ENCODE measurements around the gene CXCL17.

CXCL17 gene

DNA sequence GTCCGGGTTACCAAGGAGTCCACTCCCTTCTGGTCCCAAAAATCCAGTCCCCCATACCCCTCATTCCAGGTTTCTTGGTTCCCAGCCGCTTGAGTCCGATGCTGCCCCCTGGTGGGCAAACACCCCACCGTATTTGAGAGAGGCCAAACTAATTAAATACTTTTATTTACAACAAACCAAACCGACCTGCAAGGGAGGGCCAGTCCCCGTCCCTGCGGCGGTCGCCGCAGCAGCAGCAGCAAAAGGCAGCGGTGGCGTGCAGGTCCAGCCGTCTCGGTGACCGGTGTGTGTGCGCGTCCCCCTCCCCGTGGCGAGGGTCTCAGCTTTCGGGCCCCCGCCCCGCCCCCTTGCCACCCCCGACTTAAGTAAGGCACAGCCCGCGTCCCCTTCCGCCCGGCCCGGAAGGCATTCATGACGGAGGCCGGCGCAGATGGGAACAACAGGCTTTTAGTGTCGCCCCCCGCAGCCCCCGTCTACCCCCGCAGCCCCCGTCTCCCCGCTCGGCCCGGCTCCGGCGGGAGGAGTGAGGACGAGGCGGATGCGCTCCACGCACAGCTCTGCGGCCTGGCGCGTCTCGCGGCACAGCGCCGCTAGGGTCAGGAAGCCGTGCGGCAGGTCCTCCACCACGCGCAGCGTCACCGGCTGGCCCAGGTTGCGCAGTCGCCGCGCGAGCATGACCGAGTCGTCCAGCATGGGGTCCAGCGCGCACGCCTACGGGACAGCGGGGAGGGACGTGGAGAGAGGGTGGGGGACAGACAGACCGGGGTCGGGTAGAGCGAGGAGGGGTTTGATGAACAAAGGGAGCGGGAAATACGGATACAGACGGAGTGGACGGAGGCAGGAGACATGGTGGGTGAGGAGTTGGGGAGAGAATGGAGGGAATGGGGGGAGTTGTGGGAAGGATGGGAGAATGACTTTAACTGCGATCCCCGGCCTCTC, 41.1 kb downstream of the CXCL17 start:
- peak; percentile 73 for DNase-seq (ENCODE audit: low spot score)

DNA sequence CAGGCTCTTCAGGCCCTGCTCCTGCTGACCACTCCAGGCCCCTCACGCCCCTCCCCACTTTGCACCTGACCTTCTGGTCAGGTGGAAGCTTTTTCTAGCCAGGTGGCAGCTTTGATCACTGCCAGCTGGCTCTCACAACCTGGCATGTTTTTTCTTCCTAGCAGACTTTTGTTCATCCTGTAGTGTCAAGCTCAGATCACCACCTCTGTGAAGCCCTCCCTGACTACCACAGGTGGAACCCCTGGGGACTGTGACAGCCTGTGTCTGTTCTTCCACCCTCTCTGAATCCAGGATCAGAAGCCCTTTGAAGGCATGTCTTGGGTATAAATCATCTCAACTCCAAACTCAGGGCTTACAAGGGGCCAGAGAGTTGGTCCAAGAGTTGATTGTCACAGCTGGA, 42.3 kb downstream of the CXCL17 start:
- DNase-seq (ENCODE audit: low spot score) = no peak

DNA sequence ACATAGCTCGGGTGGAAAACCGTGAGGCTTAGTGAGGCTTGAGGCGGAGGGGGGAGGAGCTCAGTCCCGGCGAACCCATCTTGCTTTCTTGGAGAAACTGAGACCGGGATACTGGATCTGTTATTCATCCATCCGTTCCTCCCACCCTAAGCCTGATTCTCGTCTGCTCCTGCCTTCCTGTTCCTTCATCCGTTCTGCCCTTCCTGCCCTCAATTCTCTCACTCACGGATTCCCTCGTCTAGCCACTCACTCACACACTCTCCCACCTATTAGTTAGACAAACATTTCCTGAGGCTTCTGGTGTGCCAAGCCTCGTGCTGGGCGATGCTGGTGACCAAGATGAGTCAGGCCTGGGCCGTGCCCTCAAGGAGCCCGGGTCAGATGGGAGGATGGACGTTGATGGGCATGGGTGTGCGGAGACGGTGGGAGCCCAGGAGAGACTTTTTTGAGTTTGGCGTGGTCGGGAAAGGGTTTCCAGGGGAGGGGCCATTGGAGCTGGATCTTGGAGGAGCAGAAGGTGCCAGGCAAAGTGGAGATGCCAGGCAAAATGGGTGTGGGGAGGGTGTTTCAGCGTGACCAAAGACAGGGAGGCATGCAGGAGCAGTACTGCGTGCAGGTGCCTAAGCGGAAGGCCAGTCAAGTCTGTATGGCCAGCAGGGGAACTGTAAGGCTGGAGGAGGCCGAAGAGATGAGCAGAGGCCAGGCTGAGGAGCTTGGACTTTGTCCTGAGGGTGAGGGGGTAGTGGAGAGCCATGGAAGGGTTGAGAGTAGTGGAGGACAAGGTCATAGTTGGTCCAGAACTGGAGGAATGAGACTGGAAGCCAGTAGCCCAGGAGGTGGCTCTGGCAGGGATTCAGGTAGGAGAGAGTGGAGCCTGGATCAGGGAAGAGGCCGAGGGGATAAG, 45.2 kb downstream of the CXCL17 start:
- DNase-seq (ENCODE audit: low spot score) = no peak

DNA sequence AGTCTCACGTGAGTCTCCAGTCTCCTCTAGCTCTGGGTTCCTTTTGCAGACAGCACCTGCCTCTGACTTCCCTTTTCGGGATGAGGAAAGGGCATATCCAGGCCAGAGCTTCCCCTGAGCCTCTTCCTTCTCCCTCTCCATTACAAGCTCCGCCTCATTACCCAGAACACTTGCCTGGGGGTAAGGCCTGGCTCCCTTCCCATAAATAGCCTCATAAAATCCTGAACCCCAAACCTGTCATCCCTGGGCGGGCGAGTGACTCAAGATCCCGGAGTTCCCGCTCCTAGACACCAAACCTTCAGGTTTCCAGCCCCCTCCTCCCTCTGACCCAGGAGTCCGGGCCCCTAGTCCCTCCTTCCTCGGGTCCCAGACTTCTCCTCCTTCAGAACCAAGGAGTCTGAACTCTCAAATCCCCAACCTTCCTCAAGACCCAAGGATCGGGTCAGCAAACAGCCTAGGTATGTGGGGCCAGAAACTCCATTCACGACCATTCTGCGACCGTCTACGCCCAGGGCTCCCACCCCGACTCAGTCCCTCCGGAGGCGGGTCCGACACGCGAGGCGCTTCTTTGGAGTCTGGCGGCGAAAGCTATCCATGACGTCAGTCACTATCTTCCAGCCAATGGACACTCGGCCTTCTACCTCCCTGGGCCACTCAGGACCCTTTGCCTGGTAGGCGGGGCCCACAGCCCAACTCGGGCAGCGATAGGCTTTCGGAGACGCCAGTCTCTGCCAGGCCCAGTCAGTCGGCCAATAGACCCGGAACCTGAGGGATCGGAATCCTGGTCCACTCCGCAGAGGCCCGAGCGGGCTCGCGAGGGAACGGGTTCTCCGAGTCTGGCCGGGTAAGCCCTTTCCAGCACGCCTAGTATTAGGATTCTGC, 46.1 kb downstream of the CXCL17 start:
- peak; percentile 98 for DNase-seq (ENCODE audit: low spot score)

DNA sequence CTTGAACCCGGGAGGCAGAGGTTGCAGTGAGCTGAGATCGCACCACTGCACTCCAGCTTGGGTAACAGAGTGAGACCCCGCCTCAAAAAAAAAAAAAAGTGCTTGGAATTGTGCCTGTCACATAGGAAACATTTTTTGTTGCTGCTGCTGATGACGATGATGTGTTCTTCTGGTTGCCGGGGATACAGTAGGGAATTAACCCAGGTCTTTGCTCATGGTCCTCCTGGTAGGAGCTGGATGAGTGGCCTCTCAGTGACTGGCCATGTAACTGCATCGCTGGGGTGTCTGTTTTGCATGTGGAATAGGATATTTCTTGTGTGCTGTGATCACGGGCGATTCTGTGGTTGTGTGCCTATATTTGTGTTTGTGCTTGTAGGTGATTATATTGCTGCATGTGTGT, 48.0 kb downstream of the CXCL17 start:
- no peak for DNase-seq (ENCODE audit: low spot score)

DNA sequence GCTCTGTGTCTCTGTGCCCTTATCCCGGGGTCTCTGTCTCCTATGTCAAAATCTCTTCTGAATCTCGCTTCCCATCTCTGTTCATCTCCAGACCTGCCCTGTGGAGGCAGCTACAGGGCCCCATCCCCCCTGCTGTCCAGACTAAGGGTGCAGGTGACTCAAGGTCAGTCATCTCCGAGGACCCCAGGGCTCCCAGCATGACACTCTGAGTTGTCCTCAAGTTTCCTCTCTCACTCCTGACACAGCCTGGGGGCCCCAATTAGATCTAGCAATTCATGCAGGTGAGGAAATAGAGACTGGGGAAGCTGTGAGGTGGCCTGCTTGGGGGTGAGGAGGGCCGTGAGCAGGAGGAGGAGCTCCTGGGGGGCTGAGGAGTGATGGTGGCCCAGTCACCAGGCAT, 50.6 kb downstream of the CXCL17 start:
- DNase-seq (ENCODE audit: low spot score) = no peak

DNA sequence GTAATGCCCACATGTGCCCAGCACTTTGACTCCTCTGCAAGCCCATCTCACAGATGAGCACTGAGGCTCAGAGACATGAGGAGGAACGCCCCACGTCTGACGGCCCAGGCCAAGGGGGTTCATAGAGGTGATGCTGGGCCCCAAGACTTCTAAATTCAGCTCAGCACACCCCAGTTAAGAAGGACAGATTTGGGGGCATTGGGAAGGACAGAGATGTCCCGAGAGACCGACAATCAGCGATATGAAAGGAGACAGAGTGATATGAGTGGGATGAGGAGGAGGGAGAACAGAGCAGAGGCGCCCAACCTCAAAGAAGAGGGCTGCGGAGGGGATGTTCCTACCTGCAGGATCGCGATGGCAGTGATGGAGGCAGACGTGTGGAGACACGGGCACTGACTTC, 52.8 kb downstream of the CXCL17 start, which contains the start of gene CNFN:
CNFN (minus strand) TSS at position 399 of the 400 bp plus-strand sequence. CDS start 1,260 bp downstream, outside the sequence.
- DNase-seq (ENCODE audit: low spot score) = no peak

DNA sequence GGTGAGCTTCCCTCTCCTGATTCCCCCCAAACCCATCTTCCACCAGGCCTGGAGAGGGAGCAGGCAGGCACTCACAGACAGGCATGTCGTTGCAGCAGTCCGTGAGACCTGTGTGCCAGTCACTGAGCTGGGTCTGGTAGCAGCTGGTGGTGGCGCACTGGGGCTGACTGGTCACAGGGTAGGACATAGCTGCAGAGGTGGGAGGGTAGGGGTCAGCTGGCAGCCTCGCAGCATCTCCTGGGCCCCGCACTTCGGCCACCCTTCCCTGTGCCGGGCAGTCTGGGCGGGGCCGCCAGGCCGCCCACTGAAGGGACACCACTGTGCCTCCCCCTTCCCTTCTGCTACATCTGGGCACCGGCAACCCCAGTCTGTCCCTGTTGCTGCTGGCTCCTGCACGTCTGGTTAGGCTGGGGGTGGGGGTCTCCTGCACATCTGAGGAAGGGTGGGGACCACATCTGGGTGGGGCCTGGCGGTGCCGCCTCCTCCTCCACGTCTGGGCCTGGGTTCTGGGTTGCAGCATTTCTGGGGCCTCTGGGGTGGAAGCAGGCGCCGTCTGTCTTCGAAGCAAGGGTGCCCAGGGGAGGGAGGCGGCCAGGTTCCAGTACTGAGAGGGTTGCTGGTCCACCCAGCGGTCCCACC, 53.8 kb downstream of the CXCL17 start:
- DNase-seq (ENCODE audit: low spot score) = no peak

DNA sequence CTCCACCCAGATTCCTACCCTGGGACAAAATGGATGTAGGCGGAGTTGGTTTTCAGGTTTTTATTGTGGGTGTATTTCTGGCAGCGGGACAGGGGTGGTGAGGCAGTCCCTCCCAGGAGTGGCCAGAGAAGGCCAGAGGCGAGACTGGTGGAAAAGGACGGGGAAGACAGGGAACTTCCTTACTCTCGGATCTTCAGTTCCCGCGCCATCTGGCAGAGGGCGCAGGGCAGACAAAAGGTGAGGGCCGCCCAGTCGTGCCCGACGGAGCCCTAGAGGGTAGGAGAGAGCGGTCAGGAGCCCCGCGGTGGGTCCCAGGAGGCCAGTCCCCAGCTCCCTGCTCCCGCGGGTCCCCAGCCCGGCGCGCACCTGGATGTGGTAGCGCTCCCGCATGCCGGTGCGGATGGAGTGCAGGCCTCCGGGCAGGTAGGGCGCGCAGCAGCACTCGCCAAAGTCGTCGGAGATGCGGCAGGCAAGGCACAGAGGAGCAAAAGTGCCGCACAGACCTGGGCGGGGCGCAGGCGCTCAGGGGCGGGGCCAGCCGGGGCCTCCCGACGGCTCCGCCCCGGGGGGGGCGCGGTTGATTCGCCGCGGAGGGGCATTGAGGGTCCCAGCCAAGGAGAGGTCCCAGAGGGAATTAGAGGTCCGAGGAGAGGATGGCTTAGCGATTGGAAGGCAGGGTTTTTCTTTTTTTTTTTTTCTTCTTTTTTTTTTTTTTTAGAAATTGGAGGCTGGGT, 55.6 kb downstream of the CXCL17 start:
- peak; percentile 85 for DNase-seq (ENCODE audit: low spot score)

DNA sequence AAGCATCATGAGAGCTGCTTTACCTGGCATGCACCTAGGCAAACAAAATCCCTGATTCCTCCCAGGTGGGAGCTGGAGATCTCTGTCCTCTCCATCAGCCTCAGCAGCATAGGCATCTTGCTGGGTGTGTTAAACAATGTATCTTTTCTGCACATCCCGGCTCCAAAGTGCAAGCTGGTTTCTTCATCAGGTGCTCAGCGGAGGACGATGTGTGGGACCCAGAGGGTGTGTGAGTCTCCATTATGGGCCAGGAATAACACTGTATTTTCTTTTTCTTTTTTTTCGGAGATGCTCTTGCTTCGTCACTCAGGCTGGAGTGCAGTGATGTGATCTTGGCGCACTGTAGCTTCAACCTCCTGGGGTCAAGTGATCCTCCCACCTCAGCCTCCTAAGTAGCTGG, 62.6 kb downstream of the CXCL17 start:
- DNase-seq (ENCODE audit: low spot score) = no peak

Small RNAs within 50 kb of the gene (small RNA-seq; reads per million reads assigned to genes)
- gene RNU4-60P = 0 reads per million in 2 experiments
